ENCODE results near the gene ELOVL5. TPM values are rescaled to one million over a fixed set of nuclear protein-coding genes. Genes with fewer than 3 reads are reported as not detected.

The ELOVL5 gene
- total and polyA plus RNA-seq, 4 donors, result 22.1 to 77.8 (median 57.8) TPM

GRCh38 chr6:53294611-53295010 is 54.1 kb downstream of the ELOVL5 start:
- H3K36me3 ChIP-seq (ENCODE audit: control insufficient read depth in 4 of 4, insufficient read depth in 3 of 4, low read depth in 1 of 4, low read length in 3 of 4), result peaks cover 0 to 17% (median 6%) of the 10 kb centered on the region in 4 donors
- no peaks in the 10 kb centered on the region for H3K9me3 ChIP-seq (ENCODE audit: control insufficient read depth in 4 of 4, low read length in 3 of 4)
- H3K4me1 ChIP-seq (ENCODE audit: control insufficient read depth in 4 of 4, insufficient read depth in 4 of 4, low read length in 3 of 4), result peaks cover 4 to 38% (median 35%) of the 10 kb centered on the region in 4 donors
- H3K27me3 ChIP-seq (ENCODE audit: control insufficient read depth in 4 of 4, insufficient read depth in 4 of 4, low read length in 3 of 4), result no peaks in the 10 kb centered on the region
- 98% methylated on average over 1 of the region's 1 CpG for WGBS
- H3K27ac ChIP-seq (ENCODE audit: low read depth in 1 of 2, low read length in 2 of 2), result no peak overlapping the region
- no peak for TF ChIP-seq YY1 (IDR thresholded peaks at IDR 0.05)
- TF ChIP-seq, protein P1, sequence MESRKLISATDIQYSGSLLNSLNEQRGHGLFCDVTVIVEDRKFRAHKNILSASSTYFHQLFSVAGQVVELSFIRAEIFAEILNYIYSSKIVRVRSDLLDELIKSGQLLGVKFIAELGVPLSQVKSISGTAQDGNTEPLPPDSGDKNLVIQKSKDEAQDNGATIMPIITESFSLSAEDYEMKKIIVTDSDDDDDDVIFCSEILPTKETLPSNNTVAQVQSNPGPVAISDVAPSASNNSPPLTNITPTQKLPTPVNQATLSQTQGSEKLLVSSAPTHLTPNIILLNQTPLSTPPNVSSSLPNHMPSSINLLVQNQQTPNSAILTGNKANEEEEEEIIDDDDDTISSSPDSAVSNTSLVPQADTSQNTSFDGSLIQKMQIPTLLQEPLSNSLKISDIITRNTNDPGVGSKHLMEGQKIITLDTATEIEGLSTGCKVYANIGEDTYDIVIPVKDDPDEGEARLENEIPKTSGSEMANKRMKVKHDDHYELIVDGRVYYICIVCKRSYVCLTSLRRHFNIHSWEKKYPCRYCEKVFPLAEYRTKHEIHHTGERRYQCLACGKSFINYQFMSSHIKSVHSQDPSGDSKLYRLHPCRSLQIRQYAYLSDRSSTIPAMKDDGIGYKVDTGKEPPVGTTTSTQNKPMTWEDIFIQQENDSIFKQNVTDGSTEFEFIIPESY (IDR thresholded peaks at IDR 0.05), result no peak
- TF ChIP-seq NR2F2 (IDR thresholded peaks at IDR 0.05), result no peak
- TF ChIP-seq GABPA (IDR thresholded peaks at IDR 0.05 in 1 of 2, conservative IDR thresholded peaks at IDR 0.05 in 1 of 2), result no peak
- no peak for TF ChIP-seq HNF4A (conservative IDR thresholded peaks at IDR 0.05)
- TF ChIP-seq, protein P2, sequence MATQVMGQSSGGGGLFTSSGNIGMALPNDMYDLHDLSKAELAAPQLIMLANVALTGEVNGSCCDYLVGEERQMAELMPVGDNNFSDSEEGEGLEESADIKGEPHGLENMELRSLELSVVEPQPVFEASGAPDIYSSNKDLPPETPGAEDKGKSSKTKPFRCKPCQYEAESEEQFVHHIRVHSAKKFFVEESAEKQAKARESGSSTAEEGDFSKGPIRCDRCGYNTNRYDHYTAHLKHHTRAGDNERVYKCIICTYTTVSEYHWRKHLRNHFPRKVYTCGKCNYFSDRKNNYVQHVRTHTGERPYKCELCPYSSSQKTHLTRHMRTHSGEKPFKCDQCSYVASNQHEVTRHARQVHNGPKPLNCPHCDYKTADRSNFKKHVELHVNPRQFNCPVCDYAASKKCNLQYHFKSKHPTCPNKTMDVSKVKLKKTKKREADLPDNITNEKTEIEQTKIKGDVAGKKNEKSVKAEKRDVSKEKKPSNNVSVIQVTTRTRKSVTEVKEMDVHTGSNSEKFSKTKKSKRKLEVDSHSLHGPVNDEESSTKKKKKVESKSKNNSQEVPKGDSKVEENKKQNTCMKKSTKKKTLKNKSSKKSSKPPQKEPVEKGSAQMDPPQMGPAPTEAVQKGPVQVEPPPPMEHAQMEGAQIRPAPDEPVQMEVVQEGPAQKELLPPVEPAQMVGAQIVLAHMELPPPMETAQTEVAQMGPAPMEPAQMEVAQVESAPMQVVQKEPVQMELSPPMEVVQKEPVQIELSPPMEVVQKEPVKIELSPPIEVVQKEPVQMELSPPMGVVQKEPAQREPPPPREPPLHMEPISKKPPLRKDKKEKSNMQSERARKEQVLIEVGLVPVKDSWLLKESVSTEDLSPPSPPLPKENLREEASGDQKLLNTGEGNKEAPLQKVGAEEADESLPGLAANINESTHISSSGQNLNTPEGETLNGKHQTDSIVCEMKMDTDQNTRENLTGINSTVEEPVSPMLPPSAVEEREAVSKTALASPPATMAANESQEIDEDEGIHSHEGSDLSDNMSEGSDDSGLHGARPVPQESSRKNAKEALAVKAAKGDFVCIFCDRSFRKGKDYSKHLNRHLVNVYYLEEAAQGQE (IDR thresholded peaks at IDR 0.05), result no peak
- no peak for TF ChIP-seq SP1 (IDR thresholded peaks at IDR 0.05)
- TF ChIP-seq RXRA (IDR thresholded peaks at IDR 0.05), result no peak
- TF ChIP-seq TAF1 (conservative IDR thresholded peaks at IDR 0.05), result no peak
- TF ChIP-seq, protein P3, sequence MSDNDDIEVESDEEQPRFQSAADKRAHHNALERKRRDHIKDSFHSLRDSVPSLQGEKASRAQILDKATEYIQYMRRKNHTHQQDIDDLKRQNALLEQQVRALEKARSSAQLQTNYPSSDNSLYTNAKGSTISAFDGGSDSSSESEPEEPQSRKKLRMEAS (IDR thresholded peaks at IDR 0.05), result no peak
- TF ChIP-seq FOXA2 (IDR thresholded peaks at IDR 0.05), result no peak
- no peak for TF ChIP-seq HNF4G (IDR thresholded peaks at IDR 0.05)
- TF ChIP-seq RAD21 (IDR thresholded peaks at IDR 0.05), result no peak
- no peak for TF ChIP-seq ATF3 (IDR thresholded peaks at IDR 0.05)
- TF ChIP-seq JUND (IDR thresholded peaks at IDR 0.05), result no peak
- H3K4me3 ChIP-seq (ENCODE audit: low read depth in 1 of 3, low read length in 3 of 3), result no peak overlapping the region
- no peak for DNase-seq (ENCODE audit: low spot score)
- H3K9ac ChIP-seq (ENCODE audit: low read depth in 1 of 2, low read length in 2 of 2), result no peak overlapping the region

GRCh38 chr6:53294095-53294494 is 54.7 kb downstream of the ELOVL5 start:
- WGBS, result 91% methylated on average over 3 of the region's 3 CpGs
- peaks cover 4 to 34% (median 31%) of the 10 kb centered on the region in 4 donors for H3K4me1 ChIP-seq (ENCODE audit: control insufficient read depth in 4 of 4, insufficient read depth in 4 of 4, low read length in 3 of 4)
- TF ChIP-seq, protein P4, sequence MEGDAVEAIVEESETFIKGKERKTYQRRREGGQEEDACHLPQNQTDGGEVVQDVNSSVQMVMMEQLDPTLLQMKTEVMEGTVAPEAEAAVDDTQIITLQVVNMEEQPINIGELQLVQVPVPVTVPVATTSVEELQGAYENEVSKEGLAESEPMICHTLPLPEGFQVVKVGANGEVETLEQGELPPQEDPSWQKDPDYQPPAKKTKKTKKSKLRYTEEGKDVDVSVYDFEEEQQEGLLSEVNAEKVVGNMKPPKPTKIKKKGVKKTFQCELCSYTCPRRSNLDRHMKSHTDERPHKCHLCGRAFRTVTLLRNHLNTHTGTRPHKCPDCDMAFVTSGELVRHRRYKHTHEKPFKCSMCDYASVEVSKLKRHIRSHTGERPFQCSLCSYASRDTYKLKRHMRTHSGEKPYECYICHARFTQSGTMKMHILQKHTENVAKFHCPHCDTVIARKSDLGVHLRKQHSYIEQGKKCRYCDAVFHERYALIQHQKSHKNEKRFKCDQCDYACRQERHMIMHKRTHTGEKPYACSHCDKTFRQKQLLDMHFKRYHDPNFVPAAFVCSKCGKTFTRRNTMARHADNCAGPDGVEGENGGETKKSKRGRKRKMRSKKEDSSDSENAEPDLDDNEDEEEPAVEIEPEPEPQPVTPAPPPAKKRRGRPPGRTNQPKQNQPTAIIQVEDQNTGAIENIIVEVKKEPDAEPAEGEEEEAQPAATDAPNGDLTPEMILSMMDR (IDR thresholded peaks at IDR 0.05; ENCODE audit: low read depth, low read length, missing input control), result peak; percentile 26
- TF ChIP-seq RAD21 (IDR thresholded peaks at IDR 0.05) (peak in 1 of 2 donors; percentile 55), NR2F2 (IDR thresholded peaks at IDR 0.05) (no peak)

More at GRCh38 chr6:53294095-53294494, 54.7 kb downstream of the ELOVL5 start:
- Histone ChIP-seq H3K27me3 (ENCODE audit: control insufficient read depth in 4 of 4, insufficient read depth in 4 of 4, low read length in 3 of 4) (no peaks in the 10 kb centered on the region), H3K27ac (ENCODE audit: low read depth in 1 of 2, low read length in 2 of 2) (no peak overlapping the region), H3K9me3 (ENCODE audit: control insufficient read depth in 4 of 4, low read length in 3 of 4) (no peaks in the 10 kb centered on the region), H3K4me3 (ENCODE audit: low read depth in 1 of 3, low read length in 3 of 3) (no peak overlapping the region), H3K36me3 (ENCODE audit: control insufficient read depth in 4 of 4, insufficient read depth in 3 of 4, low read depth in 1 of 4, low read length in 3 of 4) (peaks cover 0 to 17% (median 6%) of the 10 kb centered on the region in 4 donors), H3K9ac (ENCODE audit: low read depth in 1 of 2, low read length in 2 of 2) (no peak overlapping the region)
- peak; percentile 57 for DNase-seq (ENCODE audit: low spot score)
